Testis (tissue), 3 donors: ENCODE measurements around the gene TNKS1BP1. TPM values are rescaled to one million over a fixed set of nuclear protein-coding genes. Genes with fewer than 3 reads are reported as not detected.
A peak's percentile ranks its signal among the peaks of the same experiment; 100 is the strongest.
"Not testable (repeated sequence)": the region's sequence is repeated elsewhere in the genome, so short reads cannot be mapped to it uniquely, and the experiment has no call there.

Experiments
- DNase-seq: peaks from one replicate; pipeline ENCODE4 v3.0.0-alpha.2; 2019
- H3K27ac ChIP-seq, 2 donors: fragments of 200-600 bp; sonication (generic); one replicate each; pipeline ENCODE4 v1.5.1; 2019
- H3K27me3 ChIP-seq: fragments of 200-600 bp; sonication (generic); one replicate; pipeline ENCODE4 v1.5.1; 2019
- H3K36me3 ChIP-seq: fragments of 200-600 bp; sonication (generic); one replicate; pipeline ENCODE4 v1.5.1; 2017; ENCODE audit warnings: low read depth; ENCODE audit errors: missing control alignments
- H3K4me1 ChIP-seq: fragments of 200-600 bp; sonication (generic); one replicate; pipeline ENCODE4 v1.5.1; 2019
- H3K4me3 ChIP-seq, 2 donors: fragments of 200-600 bp; sonication (generic); one replicate each; pipeline ENCODE4 v1.5.1; 2017 to 2019
- H3K9me3 ChIP-seq: fragments of 200-600 bp; sonication (generic); one replicate; pipeline ENCODE4 v1.5.1; 2017
- POLR2A ChIP-seq: fragments of 450-650 bp; IDR thresholded peaks from one replicate; pipeline ENCODE4 v1.6.1; 2017; ENCODE audit warnings: antibody characterized with exemption, mild to moderate bottlenecking, moderate library complexity
- WGBS, 2 donors: methylation state at CpG; one replicate each; pipeline ENCODE4 v1.1.5; 2018; 5-methylcytosine and 5-hydroxymethylcytosine counted together
- intact Hi-C: fragments of 100-400 bp; cut with DNase I; formaldehyde crosslinking; loops from one replicate; pipeline ENCODE4 v1.15.1; 2023; ENCODE audit warnings: low total_unique reads
- polyA plus RNA-seq: library from polyadenylated mRNA; stranded (reverse); fragments of 350-450 nt; fragmentation: Illumina TruSeq; extraction: RNeasy Lipid Tissue Mini Kit (QIAGEN cat#74804); gene quantifications from one replicate; pipeline ENCODE4 v1.2.3, GENCODE V29; 2014; ENCODE audit warnings: low read depth, low replicate concordance; ENCODE audit not compliant: insufficient read depth
- total RNA-seq, 2 donors: library from RNA; depleted of rRNA; stranded (reverse); fragments of >200 nt; gene quantifications; one replicate each; pipeline ENCODE4 v1.2.3, GENCODE V29; 2016
- TF ChIP-seq, protein P1 (sequence below), 3 experiments: fragments of 450-650 bp in 2 of 3; fragments of 200-600 bp in 1 of 3; sonication (generic) in 1 of 3; IDR thresholded peaks; one replicate each; pipeline ENCODE4 v1.5.1; 2016 to 2019; ENCODE audit warnings: antibody characterized with exemption in 3 of 3, mild to moderate bottlenecking in 2 of 3, moderate library complexity in 1 of 3

TNKS1BP1 gene
- total and polyA plus RNA-seq, 3 donors from 2014 or later: 62.3 to 99.4 (median 85.2) TPM

DNA sequence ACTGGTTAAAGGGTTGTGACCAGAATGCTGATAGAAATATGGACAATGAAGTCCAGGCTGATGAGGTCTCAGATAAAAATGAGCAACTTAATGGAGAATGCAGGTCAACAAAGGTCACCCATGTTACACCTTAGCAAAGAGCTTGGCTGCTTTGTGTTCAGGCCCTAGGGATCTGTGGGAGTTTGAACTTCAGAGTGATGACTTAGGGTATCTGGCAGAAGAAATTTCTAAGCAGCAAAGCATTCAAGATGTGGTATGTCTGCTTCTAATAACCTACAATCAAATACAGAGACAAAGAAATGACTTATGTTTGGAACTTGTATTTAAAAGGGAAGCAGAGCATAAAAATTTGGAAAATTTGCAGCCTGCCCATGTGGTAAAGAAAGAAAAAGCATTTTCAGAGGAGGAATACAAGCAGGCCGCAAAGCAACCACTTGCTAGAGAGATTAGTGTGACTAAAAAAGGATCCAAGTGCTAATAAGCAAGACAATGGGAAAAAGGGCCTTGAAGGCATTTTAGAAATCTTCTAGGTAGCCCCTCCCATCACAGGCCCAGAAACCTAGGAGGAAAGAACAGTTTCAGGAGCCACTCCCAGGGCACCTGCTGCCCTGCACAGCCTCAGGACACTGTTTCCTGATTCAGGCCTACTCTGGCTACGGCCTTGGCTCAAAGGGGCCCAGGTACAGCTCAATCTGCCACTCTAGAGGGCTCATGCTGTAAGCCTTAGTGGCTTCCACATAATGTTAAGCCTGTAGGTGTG, 41.3 kb downstream of the TNKS1BP1 start:
- Histone ChIP-seq H3K36me3 (no peaks in the 10 kb centered on the region), H3K27me3 (no peaks in the 10 kb centered on the region), H3K4me3 (no peak overlapping the region), H3K4me1 (no peaks in the 10 kb centered on the region), H3K27ac (no peak overlapping the region), H3K9me3 (no peaks in the 10 kb centered on the region)
- TF ChIP-seq POLR2A: no peak
- TF ChIP-seq, protein P1, sequence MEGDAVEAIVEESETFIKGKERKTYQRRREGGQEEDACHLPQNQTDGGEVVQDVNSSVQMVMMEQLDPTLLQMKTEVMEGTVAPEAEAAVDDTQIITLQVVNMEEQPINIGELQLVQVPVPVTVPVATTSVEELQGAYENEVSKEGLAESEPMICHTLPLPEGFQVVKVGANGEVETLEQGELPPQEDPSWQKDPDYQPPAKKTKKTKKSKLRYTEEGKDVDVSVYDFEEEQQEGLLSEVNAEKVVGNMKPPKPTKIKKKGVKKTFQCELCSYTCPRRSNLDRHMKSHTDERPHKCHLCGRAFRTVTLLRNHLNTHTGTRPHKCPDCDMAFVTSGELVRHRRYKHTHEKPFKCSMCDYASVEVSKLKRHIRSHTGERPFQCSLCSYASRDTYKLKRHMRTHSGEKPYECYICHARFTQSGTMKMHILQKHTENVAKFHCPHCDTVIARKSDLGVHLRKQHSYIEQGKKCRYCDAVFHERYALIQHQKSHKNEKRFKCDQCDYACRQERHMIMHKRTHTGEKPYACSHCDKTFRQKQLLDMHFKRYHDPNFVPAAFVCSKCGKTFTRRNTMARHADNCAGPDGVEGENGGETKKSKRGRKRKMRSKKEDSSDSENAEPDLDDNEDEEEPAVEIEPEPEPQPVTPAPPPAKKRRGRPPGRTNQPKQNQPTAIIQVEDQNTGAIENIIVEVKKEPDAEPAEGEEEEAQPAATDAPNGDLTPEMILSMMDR (IDR thresholded peaks at IDR 0.05): no peak
- intact Hi-C loops: no loop called here
- no peak for DNase-seq
- WGBS, 2 donors: 98 to 100% methylated on average over 2 of the region's 2 CpGs

DNA sequence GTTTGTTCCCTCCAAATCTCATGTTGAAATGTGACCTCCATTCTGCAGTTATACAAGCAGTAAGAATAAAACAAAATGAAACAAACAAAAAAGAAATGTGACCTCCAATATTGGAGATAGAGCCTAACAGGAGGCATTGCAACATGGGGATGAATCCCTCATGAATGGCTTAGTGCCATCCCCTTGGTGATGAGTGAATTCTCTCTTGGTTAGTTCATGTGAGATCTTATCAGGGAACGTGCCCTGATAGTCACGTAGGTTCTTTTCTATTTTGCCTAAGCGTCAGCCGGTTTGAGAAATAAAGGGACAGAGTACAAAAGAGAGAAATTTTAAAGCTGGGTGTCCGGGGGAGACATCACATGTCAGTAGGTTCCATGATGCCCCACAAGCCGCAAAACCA, 43.2 kb downstream of the TNKS1BP1 start:
- H3K9me3 ChIP-seq, H3K36me3 ChIP-seq, H3K27ac ChIP-seq, H3K4me1 ChIP-seq, DNase-seq, intact Hi-C loops, H3K27me3 ChIP-seq, H3K4me3 ChIP-seq: not testable (repeated sequence)
- 84 to 93% methylated on average over 6 of the region's 6 CpGs for WGBS, 2 donors

DNA sequence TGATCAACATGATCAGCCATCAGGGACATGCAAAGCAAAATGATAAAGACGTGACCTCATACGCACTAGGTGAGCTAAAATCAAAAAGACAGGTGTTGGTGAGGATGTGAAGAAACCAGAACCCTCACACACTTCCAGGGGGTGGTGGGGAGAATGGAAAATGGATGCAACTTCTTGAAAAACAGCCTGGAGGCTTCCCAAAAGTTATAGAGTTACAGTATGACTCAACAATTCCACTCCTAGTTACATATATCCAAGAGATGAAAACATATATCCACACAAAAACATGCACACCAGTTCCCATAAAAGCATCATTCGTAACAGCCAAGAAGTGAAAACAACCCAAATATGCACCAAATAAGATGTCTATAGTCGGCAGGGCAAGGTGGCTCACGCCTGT, 45.6 kb downstream of the TNKS1BP1 start:
- H3K27ac ChIP-seq: no peak overlapping the region
- no peaks in the 10 kb centered on the region for H3K36me3 ChIP-seq
- H3K9me3 ChIP-seq: no peaks in the 10 kb centered on the region
- WGBS, 2 donors: 84 to 93% methylated on average over 5 of the region's 5 CpGs
- no peak overlapping the region for H3K4me3 ChIP-seq
- DNase-seq: no peak
- H3K4me1 ChIP-seq: no peaks in the 10 kb centered on the region
- TF ChIP-seq POLR2A: no peak
- TF ChIP-seq, protein P1 (IDR thresholded peaks at IDR 0.05): no peak
- intact Hi-C loops: no loop called here
- no peaks in the 10 kb centered on the region for H3K27me3 ChIP-seq

DNA sequence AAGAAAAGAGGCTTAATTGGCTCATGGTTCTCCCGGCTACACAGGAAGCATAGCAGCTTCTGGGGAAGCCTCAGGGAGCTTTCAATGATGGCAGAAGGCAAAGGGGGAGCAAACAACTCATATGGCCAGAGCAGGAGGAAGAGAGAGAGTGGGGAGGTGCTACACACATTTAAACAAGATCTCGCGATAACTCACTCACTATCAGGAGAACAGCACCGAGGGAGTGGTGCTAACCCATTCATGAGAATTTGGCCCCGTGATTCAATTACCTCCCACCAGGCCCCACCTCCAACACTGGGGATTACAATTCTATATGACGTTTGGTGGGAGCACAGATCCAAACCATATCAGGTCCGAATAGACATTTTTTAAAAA, 46.0 kb downstream of the TNKS1BP1 start:
- Histone ChIP-seq H3K36me3 (no peaks in the 10 kb centered on the region), H3K4me1 (no peaks in the 10 kb centered on the region), H3K27me3 (no peaks in the 10 kb centered on the region), H3K27ac (no peak overlapping the region), H3K9me3 (no peaks in the 10 kb centered on the region), H3K4me3 (no peak overlapping the region)
- intact Hi-C loops: no loop called here
- no peak for TF ChIP-seq POLR2A
- TF ChIP-seq, protein P1 (IDR thresholded peaks at IDR 0.05): no peak
- no peak for DNase-seq
- WGBS, 2 donors: 78 to 80% methylated on average over 7 of the region's 7 CpGs

DNA sequence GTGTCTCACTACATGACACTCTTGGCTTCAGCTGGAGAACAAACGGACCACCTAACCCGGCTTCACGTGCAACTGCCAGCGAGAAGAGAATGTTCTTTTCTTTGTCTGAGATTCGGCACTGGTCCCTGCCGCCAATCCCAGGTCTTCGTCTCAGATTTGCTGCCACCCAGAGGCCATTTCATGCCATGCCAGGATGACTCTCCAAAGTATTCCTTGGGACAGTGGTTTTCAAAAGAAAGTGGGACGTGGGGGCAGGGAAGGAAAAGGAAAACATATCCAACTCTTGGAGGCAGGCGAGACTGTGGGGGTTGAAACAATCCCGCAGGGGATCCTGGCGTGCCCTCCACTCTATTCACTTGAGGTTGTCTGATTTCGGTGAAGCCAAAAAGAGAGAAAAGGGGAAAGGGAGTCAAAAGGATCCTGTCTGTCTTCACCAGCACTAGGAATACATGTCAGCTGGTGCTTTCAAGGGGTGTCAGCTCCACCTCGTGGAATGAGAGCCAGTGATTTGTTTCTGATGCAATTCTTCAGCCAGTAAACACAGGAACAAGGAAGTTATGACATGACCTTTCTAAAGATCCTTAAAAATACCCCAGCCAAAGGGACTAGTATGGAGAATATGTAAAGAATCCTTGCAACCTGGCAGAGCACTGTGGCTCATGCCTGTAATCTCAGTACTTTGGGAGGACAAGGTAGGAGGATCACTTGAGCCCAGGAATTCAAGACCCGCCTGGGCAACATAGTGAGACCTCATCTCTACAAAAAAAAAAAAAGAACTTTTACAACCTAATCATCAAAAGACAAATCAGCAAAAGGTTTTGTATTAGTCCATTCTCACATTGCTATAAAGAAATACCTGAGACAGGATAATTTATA, 46.7 kb downstream of the TNKS1BP1 start:
- TF ChIP-seq, protein P1 (IDR thresholded peaks at IDR 0.05): peak; percentile 61 to 82 (median 77)
- TF ChIP-seq POLR2A: no peak
- Histone ChIP-seq H3K4me3 (no peak overlapping the region), H3K9me3 (no peaks in the 10 kb centered on the region), H3K27me3 (no peaks in the 10 kb centered on the region), H3K4me1 (no peaks in the 10 kb centered on the region), H3K36me3 (no peaks in the 10 kb centered on the region), H3K27ac (peak overlapping the region in 1 of 2 donors; percentile 2)
- whole genome bisulfite sequencing, 2 donors: 6 to 18% methylated on average over 14 of the region's 14 CpGs
- DNase-seq: peak; percentile 83
- intact Hi-C loops: no loop called here
